Tongue (tissue), 2 donors: ENCODE results near the gene KCNH2. TPM values are rescaled to one million over a fixed set of nuclear protein-coding genes. Genes with fewer than 3 reads are reported as not detected.

ENCODE experiments used
- DNase-seq: peaks from one replicate; pipeline ENCODE4 v3.0.0-alpha.2; 2015
- total RNA-seq: library from RNA; depleted of rRNA; stranded (reverse); fragments of >200 nt; gene quantifications from one replicate; pipeline ENCODE4 v1.2.3, GENCODE V29; 2014

KCNH2 gene
- total RNA-seq, 1 donor from 2014 or later = 16.5 TPM

DNA sequence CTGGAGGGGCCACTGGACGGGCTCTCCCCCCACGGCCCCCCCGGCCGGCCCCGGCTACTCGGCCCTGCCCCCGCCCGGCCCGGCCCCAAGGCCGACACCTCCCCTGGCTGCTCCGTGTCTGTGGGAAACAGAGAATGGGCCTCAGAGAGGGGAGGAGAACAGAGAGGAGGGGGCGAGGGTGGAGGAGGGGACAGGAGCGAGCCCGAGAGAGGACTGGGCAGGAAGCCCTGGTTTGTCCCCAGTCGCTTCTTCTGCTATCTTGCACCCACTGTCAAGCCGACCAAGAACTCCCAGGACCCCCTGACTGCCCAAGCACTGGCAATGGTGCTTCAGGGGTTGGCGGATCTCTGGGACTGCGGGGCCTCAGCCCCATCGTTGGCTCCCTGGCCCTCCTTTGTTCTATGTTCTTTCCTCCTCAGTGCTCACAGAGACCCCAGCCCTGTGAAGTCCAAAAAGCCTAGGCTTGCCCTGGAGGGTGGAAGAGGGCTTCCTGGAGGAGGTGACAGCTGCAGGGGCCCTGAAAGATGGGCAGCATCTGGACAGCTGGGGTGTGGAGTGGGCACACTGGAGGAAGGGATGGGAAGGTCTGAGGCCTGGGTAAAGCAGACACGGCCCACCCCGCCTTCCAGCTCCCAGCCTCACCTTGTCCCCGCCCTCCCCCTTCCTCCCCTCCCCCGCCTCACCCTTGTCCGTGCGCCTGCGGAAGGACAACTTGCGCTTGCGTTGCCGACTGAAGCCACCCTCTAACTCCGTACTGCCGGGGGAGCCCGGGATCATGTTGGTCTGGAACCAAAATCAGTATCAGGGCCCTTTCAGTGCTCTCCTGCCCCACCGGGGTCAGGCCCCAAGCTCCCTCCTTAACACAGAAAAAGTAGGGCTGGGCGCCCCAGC lies 30.1 kb downstream of the KCNH2 start:
- DNase-seq = no peak

DNA sequence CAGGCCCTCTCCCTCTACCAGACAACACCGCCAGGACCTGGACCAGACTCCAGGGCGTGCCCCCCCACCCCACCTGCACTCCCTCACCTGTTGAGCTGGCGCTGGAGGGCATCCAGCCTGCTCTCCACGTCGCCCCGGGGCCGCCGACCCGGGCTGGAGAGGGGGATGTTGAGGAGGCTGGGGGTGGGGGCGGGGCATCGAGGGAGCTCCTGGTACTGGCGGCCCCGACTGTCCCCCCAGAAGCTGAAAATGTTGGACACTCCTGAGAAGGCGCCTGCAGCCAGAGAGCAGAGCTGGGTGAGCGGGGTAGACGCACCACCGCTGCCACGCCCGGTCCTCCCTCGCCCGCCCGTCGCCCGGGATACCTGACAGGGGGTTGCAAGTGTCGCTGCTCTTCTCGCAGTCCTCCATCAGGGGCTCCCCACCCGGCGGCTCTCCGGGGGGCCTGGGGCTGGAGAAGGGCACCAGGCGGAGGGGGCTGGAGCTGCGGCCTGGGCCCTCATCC lies 30.8 kb downstream of the KCNH2 start:
- no peak for DNase-seq

DNA sequence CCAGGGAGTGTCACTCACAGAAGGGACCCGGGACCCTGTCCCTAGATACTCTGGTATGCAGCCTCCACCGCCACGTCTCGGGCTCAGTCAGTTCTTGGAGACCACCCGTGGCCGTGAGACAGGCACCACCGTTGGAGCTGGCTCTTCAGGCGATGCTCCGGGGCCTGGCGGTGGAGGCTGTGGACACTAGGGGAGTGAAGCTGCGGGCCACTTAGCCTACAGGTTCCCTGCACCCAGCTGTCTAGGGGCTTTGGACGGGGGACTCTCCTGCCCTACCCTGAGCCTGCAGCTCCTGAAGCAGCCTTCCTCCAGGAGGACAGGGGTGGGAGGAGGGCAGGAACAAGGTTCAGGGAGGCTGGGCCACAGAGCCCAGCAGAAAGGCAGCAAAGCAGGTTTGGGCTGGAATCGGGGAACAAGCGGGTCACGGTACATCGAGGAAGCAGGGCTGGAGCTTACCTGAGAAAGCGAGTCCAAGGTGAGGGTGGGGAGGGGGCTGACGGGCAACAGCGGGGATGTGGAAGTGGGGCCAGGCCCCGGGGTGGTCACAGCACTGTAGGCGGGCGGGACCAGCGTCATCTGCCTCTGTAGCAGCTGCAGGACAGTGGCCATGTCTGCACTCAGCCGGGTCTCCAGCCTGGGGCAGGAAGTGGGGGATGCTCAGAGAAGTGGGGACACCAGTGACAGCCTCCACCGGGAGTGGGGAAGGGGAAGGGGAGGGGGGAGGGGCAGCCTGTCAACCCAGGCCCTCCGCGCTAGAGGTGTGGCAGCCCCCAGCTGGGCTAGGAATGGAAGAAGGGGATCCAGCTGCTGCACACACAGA lies 31.5 kb downstream of the KCNH2 start:
- no peak for DNase-seq

DNA sequence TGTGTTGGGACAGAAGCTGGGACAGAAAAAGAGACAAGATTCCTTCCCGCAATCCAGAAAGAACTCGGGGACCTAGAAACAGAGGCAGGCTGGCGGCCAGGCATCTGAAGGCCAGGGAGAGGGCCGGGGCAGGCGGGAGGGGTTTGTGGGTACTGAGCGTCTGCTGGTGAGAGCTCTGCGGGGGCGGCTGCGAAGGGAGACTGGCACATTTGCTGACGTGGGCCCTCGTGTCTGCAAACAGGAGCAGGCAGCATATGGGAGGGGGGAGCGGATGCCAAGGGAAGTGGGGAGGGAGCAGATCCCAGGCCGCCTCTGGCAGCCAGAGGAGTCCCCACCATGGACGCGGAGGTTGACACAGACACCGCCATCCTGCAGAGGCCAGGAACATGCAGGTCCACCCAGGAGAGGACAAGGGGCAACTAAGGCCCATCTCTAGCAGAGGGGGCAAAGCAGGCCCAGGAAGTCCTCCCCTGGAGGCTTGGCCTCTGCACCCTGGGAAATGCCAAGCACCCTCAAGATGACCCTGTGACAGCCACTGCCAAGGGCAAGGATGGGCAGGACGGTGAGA lies 32.2 kb downstream of the KCNH2 start:
- DNase-seq = peak; percentile 72

DNA sequence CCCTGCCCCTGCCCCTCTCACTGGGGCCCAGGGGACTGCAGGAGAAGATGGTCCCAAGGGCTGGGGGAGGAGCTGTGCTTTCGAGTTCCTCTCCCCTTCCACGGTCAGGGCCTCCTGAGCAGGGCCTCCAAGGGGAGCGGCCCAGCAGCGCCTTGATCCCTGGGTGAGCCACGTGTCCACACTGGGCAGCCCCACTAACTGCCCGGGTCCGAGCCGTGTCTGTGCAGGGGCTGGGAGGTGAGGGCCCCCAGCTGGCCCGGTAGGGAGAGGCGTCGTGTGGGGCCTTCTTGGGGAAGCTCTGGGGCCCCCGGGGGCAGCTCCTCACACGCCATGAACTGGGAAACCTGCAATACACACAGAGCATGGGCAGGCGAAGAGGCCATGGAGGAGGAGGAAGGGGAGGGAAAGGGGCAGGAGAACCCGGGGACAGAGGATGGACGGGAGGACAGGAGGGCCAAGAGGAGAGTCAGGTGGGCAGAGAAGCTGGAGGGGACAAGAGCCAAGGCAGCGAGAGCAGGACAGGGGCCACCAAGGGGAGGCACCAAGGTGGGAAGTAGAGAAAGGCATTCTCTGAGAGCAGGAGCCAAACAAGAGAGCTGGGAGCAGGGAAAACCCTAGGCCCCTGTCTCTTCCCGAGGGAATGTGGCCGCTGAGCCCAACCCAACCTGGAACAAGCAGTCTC lies 32.8 kb downstream of the KCNH2 start:
- DNase-seq = no peak

DNA sequence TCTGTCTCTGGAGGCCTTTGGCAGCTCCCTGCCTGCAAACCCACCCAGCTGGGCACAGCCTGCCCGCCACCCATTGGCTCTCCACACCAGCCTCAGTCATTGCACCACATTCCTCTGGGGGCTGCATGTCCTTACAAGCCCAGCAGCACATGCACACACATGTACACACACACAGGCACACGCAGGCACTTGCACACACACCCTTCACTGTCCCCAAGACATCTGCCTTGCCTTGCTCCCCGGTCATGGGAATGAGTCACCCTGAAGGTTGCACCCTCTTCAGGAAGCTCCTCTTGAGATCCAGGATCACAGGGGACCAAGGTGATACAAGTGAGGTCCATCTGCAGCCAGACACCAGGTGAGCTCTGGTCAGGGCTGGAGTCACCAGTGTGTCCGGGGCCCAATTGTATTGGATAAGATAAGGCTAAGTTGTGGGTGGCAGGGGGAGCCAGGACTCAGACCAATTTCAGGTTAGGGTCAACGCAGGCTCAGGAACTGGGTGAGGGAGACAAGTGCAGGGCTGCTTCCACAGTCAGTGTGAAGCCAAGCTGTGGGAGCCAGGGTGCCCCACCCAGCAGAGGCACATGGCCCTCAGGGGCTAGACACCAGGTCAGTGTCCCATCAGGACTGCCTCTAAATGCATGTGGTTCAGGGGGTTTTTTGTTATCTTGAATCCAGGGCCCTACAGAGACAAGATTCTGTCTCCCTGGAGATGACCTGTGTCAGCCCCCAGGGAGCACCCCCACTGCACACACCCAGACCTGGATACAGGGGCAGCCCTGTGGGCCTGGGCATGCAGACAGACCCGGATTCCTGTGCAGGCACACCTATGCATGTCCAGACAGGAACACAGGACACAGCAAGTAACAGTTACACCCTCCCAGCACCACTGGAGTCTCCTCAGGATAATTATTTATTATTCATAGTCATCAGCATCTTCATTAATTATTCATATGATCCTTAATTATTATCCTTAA lies 33.8 kb downstream of the KCNH2 start:
- no peak for DNase-seq

DNA sequence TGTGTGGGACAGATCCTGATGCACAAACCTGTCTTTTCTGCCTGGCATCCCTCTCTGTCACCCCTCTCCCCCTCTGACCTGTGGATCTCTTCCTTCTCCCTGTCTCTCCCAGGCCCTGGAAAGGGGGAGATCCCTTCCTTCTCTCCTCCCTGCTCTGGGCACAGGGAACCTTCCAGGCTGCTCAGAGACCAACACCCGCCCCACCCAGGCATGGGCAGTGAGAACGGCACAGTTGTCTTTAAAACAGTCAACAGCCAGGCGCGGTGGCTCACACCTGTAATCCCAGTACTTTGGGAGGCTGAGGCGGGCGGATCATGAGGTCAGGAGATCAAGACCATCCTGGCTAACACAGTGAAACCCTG lies 34.7 kb downstream of the KCNH2 start:
- DNase-seq = no peak

DNA sequence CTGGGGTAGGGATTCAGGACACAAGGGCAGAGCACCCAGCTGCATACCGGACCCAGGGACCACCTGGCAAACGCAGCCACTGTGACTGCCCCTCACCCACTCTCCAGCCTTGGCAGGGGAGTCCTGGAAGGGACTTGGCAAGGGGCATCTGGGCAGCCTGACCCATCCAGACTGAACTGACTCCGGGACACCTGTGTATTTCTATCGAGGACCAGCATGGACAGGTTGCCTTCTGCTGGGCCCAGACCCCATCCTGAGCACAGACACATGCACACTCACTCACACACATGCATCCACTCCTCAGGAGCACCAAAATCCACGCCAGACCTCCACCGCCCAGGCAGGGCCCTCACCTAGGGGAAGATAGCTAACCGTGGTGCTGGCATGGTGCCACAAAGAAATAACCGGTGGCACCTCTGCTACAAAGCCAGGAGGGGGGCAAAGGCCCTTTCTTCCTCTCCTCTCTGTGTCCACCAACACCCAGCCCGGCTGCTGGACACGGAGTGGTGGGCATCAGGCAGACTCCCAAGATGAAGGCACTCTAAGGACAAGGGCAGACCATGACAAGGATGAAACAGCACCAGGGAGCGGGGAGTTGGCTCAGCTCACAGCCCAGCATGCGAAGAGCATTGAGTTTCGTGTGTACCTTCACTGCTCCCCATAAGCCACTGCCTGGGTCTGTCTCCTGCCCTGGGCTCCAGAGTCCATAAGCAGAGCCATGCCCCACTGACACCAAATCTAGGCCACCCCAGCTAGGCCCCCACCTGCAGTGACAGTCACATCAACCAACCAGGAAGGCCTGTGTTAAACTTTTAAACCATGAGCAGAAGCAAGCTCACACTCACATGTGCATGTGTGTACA lies 35.3 kb downstream of the KCNH2 start:
- DNase-seq = no peak

DNA sequence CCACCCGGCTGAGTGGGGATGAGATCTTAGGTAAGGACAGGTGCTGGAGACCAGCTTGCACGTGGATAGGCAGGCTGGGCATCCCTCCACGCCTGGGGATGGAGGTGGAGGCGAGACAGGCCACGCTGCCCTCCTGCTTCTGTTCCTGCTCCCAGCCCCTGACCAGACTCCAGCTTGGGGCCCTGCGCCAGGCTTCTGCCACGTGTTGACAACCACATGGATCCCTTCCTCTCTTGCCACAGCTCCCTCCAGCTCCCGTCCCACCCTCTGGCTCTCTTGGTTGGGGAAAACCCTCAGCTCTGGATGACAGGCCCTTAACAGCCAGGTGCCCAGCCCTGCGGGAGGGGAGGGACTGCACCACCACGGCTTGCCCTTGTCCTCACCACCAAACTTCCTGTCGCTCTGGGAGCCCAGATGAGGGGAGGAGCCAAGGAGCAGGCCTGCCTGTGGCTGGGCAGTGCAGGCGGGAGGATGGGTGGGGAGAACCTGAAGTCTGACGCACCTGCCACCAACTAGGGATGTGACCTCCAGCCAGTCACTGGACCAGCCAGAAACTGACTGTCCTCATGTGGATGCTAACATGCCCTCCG lies 36.0 kb downstream of the KCNH2 start:
- peak; percentile 62 for DNase-seq

DNA sequence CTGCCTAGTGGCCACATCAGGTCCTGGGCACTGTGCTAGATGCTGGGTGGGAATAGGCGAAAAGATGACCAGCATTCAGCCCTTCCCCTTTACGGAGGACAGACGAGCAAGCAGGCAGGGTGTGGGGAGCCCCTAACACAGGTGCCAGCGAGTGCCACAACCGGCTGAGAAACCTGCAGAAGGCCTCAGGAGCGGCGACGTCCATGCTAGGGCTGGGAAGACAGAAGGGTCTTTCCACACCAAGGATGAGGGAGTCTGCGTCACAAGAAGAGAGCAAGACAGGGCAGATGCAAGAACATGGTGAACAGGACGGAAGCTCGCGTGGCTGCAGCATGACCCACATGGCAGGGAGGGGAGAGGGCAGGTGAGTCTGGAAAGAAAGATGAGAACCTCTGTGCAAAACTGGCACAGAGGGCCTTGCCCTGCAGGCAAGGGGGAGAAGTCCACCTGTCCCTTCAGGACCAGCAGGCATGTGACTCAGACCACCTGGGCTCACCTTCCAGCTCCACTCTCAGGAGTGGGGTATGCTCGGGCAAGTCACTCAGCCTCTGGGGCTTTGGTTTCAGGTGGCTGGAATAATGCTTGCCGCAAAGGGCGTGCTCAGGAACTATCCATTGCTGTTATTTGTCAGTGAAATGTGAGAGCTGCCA lies 36.6 kb downstream of the KCNH2 start:
- DNase-seq = no peak

DNA sequence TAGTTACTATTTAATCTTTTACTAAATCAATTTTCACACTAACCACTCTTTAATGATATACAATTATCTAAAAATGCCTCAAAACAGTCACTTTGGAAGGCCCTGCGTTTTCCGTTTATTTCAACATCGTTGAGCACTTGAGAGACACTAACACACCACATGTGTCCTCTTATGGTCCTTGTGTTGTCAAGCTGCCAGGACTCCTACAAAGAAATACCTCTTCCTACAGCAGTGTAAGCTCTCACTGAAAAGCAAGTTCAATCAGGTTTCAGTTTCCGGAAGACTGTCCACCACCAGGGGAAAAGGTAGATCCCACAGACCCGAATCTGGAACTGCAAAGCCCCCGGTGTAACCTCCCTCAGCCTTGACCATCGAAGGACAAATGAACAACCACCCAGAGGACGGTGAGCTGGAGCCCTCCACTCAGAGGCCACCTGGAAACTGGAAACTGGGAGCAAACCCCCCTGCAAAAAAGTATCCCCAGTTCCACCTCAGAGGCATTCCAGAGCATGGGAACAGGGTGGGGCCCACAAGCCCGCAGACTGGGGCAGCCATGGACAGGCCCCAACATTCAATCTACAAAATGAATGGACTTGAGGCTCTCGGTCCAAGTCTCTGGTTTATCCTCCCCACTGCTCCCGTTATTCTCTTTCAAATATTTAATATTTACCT lies 37.6 kb downstream of the KCNH2 start:
- no peak for DNase-seq

DNA sequence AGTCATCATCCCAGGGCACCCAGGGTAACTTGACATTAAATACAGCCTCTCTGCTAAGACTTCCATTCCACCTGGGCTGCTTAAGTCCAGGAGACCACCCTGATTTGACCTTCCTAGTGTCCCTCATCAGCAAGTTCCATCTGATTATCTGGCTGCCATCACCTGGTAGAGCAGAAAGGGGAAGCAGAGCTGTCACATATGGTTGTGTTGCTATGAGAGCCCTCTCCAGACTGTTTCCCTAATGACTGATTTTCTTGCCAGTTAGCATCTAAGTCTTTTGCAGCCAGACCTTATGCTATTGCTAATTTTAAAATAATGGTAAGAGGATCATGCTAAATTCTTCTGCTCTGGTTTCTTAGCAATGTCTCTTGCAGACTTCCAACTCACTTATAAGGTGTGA lies 38.7 kb downstream of the KCNH2 start:
- DNase-seq = no peak

DNA sequence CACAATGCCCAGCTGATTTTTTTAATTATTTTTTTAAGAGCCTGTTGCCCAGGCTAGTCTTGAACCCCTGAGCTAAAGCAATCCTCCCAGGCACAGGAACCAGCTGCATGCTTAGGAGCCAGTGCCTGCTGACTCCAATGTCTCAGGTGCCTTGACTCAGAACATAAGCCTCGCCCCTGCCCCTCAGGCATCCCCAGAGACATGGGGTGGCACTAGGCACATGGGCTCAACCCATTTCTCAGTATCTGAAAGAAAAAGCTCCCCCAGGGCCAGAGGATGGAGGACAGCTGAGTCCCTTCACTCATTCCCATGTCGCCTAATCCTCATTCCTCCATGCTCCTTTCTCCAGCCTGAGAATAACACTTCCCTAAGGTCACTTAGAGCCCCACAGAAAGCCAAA lies 39.1 kb downstream of the KCNH2 start:
- no peak for DNase-seq

DNA sequence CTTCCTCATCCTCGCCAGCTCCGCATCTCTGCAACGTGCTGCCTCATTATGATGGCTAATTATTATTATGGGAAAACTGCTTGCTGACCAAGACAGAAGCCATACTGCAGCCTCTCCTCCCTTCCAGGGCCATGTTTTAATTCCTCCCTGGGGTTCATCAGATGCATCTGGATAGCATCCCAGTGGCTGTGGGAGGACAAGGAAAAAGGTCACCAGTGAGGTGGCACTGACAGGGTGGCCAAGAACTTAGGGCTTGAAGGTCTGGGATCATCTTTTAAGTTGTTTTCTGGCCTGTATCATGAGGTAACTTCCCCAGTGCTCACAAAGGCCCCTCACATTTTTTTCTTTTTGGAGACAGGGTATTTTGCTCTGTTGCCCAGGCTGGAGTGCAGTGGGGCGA lies 39.6 kb downstream of the KCNH2 start:
- no peak for DNase-seq

DNA sequence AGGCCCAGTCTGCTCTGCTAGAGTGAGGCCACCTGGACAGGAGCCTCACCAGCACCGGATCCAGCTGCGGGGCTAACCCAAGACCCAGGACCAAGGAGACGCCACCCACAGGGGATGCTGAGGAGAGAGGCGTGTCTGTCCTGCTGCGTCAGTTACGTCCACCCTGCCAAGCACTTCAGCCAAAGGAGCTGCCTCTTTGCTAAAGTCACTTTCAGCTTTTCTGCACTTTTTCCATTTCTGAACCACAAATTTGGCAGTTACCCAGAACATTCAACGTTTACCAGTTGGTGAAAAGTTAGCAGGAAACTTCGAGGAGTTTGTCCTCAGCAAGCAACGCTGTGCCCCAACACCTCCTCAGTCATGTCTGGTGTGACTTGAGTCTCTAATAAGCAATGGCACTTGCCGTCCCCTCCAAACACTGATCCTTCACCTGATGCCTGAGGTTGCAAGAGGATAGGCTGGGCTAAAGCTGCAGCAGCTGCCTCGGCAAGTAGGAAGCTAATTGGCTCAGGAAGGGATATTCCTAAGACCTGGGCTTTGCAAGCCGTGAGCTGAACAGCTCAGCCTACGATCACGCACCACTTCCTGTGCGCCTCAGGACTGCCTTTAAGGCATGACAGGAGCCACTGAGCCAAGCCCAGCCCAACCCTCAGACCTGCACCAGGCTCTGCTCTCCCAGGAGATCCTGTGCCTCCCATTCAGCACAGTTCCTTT lies 40.1 kb downstream of the KCNH2 start:
- peak; percentile 67 for DNase-seq

DNA sequence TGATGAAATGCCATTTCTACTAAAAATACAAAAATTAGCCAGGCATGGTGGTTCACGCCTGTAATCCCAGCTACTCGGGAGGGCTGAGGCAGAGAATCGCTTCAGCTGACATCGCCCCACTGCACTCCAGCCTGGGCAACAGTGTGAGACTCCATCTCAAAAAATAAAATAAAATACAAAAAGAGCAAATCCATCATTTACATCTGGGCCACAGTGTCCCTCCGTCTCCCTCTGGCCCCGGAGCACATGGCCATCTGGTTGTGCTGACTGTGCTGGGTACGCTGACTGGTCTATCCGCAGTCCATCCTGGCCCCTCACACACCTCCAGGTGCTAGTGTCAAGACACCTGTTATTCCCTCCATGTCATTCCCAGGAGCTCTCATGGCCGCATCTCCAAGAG lies 42.1 kb downstream of the KCNH2 start:
- no peak for DNase-seq

DNA sequence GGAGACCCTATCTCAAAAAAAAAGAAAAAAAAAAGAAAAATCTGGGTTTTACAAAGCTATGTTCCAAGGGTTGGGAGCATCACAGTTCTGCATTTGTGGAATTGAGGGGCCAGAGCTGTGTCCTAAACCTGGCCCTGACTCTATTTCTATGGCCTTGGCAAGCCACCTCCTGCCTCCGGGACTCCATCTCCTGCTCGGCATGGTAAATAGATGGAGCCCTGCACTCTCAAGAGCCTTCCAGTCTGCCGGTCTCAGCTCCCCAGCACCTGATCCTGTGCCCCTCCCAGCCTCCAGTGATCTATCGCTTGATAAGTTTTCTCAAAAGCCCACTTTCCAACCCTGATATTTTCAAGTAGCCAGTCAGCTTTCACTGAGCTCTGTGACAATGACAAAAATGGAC lies 43.0 kb downstream of the KCNH2 start:
- DNase-seq = no peak
